Dedifferentiated amniotic fluid mesenchymal stem cell (primary cell): Measurements from ENCODE around the gene KIRREL3.
A peak's percentile ranks its signal among the peaks of the same experiment; 100 is the strongest.

Experiments
- DNase-seq: peaks from one replicate; pipeline ENCODE4 v3.0.0-alpha.2; 2016; ENCODE audit errors: extremely low spot score

The KIRREL3 gene

GRCh38 chr11:126870021-126870420, 130.5 kb downstream of the KIRREL3 start:
- DNase-seq: no peak

DNA sequence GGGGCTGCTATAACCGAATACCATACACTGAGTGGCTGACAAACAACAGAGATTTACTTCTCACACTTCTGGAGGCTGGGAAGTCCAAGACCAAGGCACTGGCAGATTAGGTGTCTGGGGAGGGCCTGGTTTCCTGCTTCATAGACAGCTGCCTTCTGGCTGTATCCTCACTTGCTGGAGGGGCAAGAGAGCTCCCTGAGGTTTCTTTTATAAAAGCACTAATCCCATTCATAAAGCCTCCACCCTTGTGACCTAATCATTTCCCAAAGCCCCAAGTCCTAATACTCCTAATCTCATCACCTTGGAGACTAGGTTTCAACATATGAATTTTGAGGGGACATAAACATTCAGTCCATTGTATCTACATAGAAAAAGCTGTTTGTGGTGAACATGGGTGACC, 131.8 kb downstream of the KIRREL3 start:
- no peak for DNase-seq

- DNase-seq: no peak
Measured at GRCh38 chr11:126864934-126865333, 135.6 kb downstream of the KIRREL3 start.

- DNase-seq: no peak
Measured at GRCh38 chr11:126863294-126863997, 137.1 kb downstream of the KIRREL3 start.

DNA sequence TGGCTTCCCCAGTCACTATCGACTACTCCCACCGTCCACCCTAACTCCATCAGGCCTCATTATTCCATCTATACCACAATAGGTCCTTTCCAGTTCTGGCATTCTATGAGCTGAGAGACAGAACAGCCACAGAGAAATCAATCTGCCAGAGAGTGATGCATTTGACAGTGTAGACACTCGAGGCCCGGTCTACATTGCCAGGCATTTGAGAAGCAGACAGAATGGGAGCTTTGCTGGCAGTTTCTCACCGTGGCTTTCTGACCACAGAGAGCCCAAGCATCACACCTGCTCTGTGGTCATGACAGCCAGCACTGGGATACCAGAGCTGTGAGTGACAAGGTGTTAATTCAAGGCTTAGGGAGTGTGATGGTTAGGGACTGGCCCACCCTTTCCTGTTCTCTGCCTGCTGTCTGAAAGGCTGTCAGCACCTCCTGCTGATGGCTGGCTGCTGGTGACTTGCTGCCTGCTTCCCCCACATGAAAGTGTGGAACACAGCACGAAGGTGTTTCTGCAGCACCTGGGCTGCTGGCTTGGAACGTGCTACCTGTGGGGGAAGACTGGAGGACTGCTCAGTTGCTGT, 137.8 kb downstream of the KIRREL3 start:
- no peak for DNase-seq

DNA sequence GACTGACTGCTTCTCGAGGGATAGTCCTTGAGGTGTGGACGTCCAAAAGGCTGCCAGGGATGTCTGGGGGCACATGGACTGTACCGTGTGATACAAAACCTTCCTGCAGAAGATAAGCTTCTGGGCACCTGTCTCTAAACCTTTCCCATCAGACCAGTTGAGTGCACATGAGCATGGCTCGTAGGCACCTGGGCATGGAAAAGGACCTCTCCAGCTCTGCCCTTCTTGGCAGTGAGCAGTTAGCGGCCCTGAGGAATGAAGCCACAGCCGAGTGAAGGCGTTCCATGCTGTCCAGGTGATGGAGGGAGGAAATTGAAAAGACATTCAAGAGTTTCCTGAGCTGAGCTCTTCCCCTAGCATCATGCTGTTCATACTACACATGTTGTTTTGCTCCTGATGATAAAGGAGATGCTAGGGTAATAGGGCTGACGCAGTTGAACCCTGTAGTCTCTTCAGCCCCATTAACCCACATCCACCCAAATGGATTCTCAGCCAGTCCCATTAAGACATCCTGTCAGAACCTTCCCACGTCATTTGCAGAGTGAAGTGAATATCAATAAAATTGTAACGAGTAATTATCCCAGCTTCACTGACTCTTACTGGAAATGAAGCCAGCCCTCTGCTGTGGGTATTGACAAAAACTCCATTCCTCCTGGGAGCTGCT, 138.6 kb downstream of the KIRREL3 start:
- no peak for DNase-seq

DNA sequence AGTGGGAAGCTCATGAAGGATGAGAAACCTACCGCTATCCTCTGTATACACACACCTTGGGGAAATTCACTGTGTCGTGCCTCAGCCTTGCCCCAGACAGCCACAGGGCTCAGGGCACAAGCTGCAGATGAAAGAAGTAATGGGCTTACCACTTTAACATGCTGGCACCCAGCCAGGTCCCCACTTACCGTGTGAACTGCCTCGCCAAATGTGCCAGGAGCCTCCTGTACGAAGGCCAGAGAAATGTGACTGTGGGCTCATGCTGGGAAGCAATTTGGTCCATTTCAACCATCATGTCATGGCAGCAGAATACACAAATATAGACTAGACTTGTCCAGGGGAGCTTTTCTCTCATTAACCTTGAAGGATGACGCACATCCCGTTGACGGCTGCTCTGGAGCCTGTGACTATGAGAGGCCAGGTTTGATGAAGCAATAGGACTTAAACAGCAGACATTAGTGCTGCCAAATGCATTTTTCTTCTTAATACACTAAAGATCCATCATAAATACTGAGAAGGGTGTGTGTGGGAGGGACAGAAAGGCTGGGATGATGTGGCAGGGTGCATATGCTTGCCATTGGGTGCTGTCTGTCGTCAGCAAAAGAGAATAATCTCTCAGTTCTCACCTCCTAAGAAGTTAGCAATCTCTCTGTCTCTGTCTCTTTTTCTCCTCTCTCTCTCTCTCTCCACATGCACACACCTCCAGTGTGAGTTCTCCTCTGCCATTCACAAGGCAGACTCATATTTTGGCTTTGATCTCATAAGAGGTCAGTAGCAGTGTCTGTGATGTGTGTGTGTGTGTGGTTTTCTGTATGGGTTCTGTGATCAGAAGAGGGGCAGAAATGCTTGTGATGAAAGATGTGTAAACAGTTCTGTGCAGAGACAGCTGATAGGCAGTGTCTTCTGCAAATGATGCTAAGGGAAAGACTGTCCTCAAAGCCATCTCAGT, 142.4 kb downstream of the KIRREL3 start:
- no peak for DNase-seq

DNA sequence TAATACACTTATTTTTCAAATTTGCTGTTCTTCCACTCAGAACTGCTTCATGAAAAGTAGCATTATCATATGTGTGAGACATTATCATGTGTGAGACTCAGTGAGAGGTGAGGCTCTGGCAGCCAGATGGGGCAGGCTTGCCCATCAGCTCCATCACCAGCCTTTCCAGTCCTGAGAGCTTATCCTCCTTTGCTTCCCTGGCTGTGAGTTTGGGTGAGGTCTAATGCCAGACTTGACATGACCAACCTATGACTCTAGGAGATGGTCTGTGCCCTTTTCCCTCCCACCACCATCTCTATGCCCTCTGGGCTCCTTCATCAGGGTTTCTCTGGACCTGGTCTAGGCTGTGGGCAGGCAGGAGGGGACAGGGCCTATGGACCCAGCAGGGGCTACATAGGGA, 145.0 kb downstream of the KIRREL3 start:
- no peak for DNase-seq

GRCh38 chr11:126853732-126854131, 146.8 kb downstream of the KIRREL3 start:
- no peak for DNase-seq

DNA sequence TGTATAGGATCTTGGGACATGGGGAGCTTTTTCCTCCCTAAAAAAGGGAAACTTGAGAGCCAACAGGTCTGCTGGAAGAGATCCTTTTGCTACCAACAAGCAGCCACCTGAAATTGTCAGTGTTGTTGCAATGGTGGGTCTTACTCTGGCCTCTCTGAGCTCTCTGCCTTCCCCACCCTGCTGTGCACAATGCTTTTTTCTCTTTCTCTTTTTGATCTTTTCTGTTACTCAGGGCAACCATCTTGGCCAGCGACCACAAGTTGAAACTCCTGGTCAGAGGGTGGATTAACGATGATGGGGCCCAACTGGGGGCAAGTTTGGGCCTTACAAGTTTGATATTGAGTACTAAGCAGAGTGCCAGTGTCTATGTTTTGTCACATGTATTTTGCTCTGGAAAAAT, 155.8 kb downstream of the KIRREL3 start:
- no peak for DNase-seq

GRCh38 chr11:126843096-126843495, 157.5 kb downstream of the KIRREL3 start:
- DNase-seq: no peak

DNA sequence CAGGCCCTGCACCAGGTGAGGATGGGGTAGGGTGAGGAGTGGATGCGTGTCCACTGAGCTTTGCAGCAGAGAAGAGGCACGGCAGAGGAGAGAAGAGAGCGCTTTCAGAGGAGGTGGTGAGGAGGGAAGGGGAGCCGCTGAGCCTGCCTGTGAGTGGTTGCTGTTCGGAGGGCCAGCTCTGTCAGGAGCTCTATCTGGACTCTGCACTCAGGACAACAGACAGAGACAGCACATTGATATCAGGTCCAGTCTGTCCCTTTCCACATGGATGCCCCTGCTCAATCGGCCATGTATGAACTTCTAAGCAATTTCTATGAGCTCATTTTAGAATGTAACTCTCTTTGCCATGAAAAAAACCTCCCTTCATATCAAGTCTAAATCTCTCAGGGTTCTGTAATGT, 158.6 kb downstream of the KIRREL3 start:
- no peak for DNase-seq

DNA sequence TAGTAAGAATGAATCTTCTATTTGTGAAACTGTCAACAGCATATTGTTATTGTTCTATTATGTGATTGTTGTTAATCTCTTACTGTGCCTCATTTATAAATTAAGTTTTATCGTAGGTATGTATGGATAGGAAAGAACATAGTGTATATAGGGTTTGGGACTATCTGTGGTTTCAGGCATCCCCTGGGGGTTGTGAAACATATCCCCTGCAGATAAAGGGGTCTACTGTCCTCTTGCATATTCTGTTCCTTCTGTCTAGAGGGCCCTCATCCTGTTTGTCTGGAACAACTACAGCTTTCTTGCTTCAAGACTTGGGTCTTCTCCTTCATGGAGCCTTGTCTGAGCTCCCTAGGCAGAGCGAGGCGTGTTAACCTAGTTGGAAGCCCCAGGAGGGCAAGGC, 159.6 kb downstream of the KIRREL3 start:
- no peak for DNase-seq

DNA sequence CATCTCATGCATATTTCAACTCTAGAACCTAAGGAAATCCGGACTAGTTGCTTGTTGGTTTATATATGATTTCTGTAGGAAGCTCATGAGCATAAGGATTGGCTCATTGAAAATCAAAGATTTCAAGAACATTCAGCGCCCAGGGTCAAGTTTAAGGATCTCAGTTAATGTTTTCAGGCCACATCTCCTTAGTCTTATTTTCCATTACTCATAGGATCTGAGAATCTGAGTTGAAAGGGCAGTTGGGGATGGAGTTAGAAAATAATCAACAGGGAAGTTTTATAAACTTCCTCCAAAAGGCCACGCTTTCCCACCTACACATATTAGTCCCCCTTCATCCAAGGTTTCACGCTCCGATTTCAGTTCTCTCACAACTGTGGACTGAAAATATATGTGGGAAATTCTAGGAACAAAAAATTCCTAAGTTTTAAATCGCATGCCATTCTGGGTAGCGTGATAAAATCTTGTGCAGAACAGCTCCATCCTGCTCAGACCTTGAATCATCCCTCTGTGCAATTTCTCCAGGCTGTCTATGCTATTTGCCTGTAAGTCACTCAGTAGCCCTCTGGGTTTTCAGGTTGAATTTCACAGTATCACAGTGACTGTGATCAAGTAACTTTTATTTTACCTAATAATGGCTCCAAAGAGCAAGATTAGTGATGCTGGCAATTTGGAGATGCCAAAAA, 160.2 kb downstream of the KIRREL3 start:
- peak; percentile 66 for DNase-seq

GRCh38 chr11:126839496-126839895, 161.1 kb downstream of the KIRREL3 start:
- DNase-seq: no peak

GRCh38 chr11:126838779-126839178, 161.8 kb downstream of the KIRREL3 start:
- no peak for DNase-seq

DNA sequence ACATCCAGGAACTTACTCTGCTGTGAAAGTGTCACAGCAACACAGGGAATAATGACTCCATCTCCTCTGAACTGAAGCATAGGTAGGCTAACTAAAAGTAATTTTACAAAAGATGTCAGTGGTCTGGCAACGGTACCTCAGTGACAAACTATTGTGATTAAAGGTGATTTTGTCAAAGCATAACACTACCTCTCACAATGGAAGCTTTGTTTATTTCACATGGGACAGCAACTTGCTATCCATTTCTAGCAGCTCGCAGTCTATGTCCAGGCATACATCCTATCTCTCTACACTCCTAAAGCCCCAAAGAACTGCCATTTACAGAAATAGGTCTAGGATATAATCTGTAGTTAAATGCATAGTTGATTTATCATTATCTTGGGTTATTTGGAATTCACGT, 163.0 kb downstream of the KIRREL3 start:
- DNase-seq: no peak

- DNase-seq: no peak
Measured at GRCh38 chr11:126834573-126834972, 166.0 kb downstream of the KIRREL3 start.

DNA sequence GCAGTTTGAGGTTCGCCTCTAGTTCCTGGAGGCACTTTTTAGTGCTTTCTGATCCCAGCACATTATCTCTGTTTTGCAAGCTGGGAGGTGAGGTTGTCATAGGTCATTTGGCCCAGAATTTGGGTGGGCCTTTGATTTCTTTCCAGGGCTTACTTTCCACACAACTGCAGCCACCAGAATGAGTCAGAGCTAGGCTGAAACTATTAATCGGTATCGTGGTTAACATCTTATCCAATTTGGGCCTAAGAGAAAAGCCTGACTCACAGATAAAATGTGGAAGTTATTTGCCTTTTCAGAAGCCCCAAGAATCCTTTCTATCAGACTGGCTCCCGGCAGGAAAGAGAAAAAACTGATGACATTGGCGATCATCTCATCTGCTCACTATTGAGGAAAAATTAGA, 166.4 kb downstream of the KIRREL3 start:
- DNase-seq: peak; percentile 51

- DNase-seq: no peak
Measured at GRCh38 chr11:126833065-126833464, 167.5 kb downstream of the KIRREL3 start.

DNA sequence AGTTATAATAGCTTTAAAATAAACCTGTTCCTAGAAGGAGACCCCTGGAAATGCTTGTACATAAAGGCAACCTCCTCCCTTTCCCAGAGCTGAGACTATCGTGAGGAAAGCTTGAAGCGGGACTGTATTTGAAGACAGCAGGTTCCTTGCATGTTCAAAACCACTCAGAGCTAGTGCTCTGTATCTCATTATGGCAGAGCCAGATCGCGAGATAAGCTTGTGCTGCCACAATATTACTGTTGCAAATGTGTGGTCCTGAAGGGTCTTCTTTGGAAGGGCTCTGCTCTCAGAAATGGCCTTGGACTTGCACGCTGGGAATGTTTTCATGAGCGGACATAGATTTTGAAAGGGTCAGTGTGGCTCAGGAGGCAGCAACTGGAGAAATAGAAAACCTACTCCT, 168.2 kb downstream of the KIRREL3 start:
- no peak for DNase-seq
